GM18498 (cell line): Measurements from ENCODE around the gene FOXB1.

Experiments
- ATAC-seq: cut with Tn5 transposase; IDR thresholded peaks from one replicate; pipeline ENCODE4 v1.9.1; 2021; ENCODE audit warnings: mild to moderate bottlenecking, moderate library complexity; ENCODE audit not compliant: unreplicated experiment

Gene FOXB1

DNA sequence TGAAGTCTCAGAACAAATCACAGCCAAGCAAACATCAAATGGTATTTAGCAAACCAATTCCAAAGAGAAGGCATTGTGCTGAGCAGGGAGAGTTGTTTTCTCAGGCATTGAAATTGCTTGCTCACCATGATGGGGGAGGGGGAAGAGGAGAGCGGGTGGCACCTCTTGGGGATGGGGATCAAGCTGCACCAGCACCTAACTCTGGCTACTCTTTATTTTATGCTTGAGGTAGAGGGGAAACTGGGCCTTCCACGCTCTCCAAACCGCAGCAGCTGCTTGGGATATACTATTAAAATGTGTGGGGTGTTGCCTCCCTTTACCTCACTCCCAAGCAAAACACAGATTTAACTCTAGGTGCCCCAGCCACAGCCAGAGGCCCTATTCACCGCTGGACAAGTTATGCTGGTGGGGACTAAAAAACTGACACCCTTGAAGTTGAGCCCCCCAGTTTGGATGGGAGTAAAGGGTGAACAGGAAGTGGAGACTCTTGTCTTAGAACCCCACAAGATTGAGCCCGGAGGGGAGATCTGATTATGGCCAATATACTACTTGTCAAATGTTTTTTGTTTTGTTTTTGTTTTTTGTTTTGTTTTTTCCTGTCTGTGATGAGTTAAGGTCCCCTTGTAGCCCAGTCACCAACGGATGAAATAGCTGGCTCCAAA lies 5.0 kb upstream of the FOXB1 start:
- ATAC-seq = no peak

DNA sequence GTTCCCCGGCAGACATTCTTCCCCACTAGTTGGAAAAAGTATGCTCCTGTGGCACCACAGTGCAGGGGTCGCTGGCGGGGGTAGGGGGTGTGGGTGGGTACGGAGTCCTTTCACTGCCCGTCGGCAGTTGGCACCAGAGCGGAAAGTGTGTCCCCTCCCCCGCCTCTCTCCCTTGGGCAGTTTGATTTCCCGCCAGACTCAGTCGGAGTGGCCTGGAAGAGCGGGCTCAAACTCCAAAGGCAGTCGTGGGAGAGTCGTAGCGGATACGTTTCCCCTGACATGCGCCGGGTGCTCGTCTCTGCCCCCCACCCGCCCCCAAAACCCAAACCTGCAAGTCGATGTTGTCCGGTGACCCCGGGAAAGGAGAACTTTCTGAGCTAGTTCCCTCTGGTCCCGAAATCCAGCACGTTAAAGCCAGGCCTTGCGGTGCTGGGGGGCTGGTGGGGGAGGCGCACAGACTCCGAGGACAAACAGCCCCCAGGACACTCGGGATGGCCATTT lies 4.4 kb upstream of the FOXB1 start:
- no peak for ATAC-seq

DNA sequence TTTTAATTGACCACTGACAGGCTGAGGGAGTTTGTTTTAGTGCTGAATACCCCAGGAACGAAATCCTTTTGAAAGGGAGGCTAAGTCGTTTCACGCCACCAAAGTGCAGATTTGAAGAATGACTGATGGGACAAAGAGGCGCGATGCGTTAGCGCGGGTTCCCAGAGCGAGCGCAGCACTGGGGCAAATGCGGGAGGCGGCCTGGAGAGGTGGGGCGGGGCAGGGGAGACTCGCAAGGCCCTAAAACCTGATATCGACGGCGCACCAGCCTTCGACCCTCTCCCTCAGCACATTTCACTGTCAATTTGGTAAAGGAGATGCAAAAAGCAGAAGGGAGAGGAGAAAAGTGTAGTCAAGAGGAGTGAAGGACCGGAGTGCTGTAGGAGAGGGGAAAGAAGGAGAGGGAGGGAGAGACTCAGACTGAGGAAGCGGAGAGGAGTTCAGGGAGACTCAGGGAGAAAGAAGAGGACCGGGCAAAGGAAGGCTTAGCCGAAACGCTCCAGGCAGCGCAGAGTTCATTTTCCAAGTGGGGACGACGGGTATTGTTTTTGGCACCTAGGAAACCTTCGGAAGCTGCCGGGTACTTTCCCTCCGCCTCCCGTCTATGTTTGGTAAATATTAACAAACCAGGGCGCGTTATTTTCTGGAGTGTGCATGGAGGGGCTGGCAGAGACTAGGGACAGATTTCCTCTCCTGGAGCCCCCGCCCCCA lies 3.8 kb upstream of the FOXB1 start:
- ATAC-seq = no peak

DNA sequence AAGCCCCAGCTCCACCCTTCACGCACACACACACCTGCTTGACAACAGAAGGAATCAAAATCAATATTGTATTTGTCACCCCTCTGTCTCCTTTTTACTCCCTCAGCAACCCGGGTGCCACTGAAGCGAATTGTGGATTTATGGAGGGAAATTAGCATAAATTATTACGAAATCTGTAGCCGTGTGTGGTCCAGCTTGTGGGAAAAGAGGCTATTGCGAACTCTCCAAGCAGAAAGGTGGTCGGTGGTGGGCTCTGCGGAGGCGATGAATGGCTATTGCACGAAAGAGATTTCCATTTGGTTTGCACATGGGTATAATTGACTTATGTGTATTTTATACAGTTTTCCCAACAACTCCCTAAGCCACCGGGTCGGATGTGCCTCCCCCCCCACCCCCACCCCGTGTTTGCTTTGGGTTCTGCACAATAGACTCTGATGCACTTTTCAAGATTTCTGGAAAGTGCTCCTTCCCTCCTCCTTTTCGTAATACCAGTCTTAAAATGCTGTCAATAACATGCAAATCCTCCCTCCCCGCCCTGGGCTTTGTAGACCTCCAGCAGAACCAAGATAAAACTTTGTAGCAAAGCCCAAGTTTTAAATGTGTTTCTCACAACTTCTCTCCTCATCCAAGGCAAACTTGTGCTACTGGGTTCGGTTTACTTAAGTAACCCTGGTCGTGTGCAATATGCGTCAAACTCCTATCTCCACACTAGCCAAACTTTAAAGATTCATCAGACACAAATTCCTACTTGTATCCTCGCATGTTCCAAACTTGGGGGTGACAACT lies 3.1 kb upstream of the FOXB1 start:
- no peak for ATAC-seq

DNA sequence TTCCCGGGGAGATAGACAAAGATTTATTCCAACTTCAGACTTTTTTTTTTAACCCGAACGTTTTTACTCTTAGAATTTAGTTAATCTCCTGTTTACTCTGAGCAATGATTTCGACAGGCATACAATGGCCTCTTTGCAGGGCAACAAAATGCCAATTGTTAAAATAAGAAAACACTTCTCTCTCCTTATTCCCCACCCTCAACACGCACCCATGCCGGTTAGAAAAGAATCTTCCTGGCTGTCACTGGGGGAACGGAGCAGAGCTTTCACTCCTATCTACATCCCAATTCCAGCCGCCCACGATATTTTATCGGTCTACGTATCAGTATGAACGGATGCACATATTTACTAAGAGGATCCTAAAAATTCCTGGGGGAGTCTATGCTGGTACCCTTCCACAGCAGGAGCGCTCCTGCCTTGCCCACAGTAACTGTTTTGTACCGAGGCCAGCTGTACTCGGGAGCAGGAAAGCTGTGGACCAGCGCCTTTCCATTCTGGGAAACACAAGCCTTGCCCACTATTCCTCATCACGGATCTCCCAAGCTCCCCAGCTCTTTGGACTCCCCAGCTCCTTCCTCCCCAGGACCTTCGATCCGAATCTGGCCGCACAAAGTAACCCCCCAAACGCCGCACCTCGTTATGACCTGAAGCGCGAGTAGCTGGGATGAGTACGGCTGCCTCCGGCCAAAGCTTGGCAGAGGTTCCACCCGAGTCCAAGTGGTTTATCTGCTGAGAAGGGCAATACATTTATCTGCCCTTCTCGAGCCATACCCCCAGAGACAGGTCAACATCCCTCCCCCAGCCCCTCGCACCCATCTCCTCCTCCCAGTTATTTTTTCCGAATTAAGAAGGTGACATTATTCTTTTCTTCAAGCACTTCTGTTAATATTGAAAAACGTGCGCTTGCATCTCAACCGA lies 2.2 kb upstream of the FOXB1 start:
- no peak for ATAC-seq

DNA sequence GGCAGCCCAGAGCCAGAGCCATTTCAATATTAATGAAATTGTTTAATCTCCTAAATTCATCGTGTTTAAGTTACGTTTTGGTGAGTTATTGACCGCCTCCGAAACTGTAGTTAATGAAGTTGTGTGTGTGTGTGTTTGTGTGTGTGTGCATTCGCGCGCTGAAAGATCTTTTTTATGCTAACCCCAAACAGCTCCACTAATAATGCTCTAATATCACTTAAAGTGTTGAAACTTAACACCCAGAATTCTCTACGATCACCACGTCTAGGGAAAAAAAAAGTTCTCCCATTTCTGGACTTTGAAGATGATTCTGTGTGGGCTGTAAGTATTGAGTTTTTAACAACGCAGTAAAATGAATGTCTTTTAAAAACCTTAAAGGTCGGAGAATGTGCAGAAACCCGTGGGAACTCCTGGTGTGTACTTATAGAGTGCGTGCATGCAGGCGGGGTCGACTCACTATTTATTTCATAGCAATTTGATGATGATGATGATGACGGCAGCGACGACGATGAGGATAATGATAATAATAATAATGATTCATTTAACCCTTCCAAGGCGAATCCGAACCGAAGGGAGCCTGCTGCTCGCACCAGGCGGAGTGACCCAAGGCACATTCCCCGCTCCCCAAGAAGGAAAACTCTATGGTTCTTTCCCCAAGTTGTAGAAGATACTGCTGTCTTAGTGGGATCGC lies 1.4 kb upstream of the FOXB1 start:
- ATAC-seq = no peak

DNA sequence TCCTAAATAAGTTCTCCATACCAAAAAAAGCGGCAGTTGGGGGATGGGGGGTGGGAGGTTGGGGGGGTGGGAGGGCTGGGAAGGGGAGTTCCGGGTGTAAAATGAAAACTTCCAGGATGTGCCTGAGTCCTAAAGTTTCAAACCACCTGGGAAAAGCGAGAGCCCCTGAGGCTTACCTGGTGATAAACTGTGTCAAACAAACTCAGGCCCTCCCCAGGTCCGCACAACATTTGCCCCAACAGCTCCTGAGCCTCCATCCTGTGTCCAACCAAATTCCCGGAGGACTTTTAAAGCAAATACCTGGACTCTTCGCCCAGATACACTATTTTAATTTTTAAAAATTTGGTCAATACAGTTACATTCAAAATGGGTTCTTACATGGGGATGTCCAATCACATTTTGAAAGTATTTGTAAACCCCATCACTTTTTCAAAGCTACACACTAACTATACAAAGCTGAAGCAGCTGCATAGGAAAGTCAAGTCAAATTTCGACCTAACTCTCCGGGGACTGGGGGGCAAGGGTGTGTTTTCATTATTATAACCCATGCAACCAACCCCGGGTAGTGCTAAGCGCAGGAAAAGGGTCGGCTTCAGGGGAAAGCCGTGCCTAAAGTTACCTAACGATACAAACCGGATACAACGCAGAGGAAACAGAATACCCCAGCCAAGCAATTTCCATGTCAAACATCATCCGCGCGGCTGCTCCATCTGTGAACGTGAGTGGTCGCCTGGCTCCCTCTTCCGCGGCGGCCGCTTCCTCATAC lies 685 bp upstream of the FOXB1 start:
- no peak for ATAC-seq

DNA sequence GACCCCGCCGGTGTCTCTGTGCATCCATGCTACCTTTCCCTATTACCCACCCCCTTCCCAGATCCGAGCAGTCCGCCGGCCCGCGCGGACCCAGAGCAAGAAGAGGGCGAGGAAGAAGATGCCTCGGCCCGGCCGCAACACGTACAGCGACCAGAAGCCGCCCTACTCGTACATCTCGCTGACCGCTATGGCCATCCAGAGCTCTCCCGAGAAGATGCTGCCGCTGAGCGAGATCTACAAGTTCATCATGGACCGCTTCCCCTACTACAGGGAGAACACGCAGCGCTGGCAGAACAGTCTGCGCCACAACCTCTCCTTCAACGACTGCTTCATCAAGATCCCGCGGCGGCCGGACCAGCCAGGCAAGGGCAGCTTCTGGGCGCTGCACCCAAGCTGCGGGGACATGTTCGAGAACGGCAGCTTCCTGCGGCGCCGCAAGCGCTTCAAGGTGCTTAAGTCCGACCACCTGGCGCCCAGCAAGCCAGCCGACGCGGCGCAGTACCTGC lies 788 bp downstream of the FOXB1 start:
- ATAC-seq = no peak

DNA sequence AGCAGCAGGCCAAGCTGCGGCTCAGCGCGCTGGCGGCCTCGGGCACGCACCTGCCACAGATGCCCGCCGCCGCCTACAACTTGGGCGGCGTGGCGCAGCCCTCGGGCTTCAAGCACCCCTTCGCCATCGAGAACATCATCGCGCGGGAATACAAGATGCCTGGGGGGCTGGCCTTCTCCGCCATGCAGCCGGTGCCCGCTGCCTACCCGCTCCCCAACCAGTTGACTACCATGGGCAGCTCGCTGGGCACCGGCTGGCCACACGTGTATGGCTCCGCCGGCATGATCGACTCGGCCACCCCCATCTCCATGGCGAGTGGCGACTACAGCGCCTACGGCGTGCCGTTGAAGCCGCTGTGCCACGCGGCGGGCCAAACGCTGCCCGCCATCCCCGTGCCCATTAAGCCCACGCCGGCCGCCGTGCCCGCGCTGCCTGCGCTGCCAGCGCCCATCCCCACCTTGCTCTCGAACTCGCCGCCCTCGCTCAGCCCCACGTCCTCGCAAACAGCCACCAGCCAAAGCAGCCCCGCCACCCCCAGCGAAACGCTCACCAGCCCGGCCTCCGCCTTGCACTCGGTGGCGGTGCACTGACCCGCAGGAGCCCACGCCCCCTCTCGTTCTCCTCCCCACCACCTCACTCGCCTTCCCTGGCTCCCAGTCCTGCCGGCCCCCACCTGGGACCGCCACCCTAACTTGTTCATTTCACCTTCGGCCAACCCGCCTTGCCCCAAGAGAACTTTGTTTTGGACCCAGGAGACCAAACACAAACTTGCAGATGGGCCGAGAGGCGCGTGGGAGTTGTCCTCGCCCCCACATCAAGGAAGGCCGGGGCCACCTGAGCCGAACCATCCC lies 1.5 kb downstream of the FOXB1 start:
- peak; percentile 32 for ATAC-seq

DNA sequence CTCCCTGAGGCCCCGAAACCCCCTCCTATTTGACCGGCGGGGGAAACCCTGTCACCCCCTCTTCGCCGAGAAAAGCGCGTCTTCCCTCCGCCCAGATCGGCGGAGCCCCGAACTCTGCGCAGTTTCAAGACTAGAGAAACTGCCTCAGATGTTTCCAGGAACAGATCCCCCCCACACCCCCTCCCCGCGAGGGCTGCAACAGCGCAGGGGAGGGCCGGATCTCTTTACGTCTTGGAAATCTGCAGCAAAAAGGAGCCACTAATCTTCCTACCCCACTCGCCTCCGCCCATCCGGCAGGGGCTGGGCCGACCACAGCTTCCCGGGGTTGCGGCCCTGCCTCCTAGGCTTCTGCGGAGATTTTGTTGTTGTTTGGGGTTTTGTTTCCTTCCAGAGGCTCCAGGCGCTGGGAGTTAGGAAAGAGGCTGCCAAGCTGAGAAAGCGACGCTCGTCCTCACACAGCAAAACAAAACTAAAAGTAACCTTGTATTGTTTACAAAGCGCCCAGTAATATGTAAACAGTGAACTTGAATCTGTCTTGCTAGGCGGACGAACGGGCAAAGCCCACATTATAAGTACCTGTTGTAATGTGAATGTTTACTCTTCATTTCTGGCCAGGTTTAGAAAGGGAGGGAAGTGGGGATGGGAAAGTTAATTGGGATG lies 2.2 kb downstream of the FOXB1 start:
- peak; percentile 76 for ATAC-seq

DNA sequence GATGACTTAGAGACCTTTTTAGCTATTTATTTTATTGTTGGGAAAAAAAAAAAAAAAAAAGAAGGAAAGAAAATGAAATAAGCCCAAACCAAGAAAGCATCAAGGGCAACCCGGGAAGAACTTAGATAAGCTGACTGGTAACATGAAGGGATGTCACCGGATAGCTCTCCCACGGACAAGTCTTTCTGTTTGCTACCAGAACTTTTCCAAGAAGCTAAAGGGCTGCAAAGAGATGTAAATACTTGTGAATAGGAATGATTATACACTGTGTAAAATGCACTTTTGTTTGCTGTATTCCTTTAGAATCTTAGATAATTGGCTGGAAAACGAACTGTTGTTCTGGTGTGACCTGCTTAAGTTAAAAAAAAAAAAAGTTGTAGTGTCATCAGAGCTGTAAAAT lies 2.8 kb downstream of the FOXB1 start:
- ATAC-seq = no peak

DNA sequence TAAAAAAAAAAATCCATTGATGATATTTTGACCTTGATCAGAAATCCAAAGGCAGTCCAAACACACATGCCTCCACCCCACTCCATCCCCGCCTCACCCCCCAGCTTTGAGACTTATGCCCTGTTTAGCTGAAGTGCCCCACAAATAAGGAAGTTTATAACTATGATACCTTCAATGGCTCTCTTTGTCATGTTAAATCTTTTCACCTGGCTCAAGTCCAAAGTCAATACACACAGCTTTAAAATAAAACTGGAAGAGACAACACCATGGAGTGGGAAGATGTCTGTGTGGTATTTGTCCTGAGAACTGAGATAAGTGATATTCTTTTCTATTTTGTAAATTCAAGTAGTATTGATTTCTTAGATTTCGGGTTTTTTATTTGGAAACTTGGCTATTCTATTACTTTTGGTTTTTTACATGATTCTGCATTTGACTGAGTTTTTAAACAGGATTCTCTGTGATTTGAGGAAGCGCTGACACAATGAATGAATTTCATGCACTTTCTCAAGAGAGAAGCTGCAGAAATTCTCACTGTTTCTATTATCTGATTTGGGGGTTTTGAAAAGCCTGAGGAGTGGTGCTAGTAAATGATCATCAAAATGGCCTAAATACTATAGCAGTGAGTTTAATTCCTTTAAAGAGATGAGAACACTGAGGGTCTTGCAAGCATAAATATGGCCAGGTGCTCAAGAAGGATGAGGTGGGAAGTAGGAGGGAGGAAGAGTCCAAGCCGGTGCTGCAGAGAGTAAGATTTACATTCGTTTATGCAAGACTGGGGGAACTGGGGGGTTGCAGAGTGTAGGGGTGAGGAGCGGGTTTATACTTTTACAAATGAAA lies 5.2 kb downstream of the FOXB1 start:
- no peak for ATAC-seq

DNA sequence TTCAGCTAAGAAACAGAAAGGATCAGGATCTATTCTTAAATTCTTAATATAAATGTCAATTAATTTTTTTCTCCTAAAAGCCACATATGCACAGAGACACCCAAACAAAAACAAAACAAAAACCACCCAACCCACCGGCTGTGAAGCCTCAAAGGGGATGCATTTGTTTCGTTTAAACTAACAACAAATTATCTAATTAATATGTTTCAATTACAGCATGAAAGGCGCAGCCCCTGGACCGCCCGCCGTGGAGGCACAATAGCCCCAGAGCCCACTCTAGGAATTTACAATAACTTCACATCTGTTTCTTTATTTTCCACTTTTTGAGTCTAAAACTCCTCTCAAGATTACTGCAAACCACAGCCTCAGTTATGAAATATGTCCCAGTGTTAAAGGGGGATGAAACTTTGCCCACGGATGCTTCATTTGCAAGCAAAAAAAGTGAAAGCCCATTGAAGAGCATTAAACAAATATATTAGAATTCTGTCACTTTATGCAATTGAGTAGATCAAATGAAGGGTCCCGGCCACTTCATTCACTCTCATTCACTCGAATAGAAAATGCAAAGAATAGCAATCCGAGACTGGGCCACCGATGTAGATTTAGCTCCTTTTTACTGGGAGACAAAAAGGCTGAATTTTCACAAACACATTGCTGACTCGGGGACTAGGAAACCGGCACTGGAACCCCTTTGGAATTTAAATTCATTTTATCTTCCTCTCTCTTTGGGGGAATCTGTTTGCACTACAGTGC lies 6.0 kb downstream of the FOXB1 start:
- no peak for ATAC-seq

DNA sequence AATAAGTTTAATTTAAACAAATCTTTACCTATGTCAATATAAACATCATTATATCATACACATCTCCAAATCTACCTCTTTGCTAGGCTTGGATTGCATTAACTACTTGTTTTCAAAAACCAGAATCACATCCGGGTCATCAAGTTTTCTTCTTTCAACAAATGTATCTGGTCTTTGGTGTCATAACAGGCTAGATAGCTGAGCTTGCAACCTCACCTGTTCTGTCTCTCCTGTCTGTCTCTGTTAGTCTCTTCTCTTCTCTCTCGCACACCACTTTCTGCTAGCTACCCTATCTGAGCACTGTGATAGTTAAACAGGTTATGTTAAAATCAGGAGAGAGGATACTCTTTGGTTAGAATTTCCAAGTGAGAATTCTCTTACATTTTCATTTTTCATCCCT lies 6.7 kb downstream of the FOXB1 start:
- no peak for ATAC-seq

DNA sequence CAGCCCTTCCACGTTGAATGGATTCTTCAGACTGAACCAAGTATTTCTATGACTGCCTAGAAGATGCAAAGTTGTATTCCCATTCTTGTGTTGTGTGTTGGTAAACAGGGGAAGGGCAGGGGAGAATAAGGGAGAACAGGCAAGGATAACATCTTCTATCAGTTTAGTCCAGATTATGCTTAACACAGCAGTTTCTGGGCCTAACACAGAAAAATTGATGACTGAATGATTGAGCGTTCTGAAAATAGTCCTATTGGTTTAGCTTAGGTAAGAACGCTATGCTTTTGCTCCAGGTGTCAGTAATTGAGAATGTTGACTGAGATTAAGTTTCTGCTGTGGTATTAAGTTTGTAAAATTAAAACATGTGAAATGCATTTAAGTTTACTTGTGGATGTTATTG lies 8.6 kb downstream of the FOXB1 start:
- no peak for ATAC-seq
